SK-N-SH (cell line): ENCODE results near the gene ZFP14. TPM values are rescaled to one million over a fixed set of nuclear protein-coding genes. Genes with fewer than 3 reads are reported as not detected.

Source experiments
- CTCF ChIA-PET: fragments of 300-600, 350-600 bp; formaldehyde crosslinking; extraction: SDS; loops from one replicate; lab custom pipeline; 2021; lab: Yijun Ruan, JAX
- POLR2A ChIA-PET: fragments of 350-600 bp; sonication (Branson Sonifier 250); formaldehyde crosslinking; extraction: SDS; loops from one replicate; lab custom pipeline; 2020; ENCODE audit warnings: antibody characterized with exemption, inconsistent platforms; lab: Yijun Ruan, JAX
- DNase-seq: peaks from one replicate; pipeline ENCODE4 v3.0.0; 2012
- H2AFZ ChIP-seq: fragments of 200-600 bp; sonication (generic); 2 replicates; pipeline ENCODE4 v1.8.1; 2016; ENCODE audit warnings: antibody characterized with exemption, mild to moderate bottlenecking, low read depth
- H3F3A ChIP-seq: fragments of 200-600 bp; sonication (generic); replicated peaks from 2 replicates; pipeline ENCODE3; 2016; ENCODE audit warnings: antibody characterized with exemption, mild to moderate bottlenecking; ENCODE audit not compliant: insufficient read depth
- H3K27ac ChIP-seq, 2 experiments: fragments of 200-500 bp in 1 of 2; fragments of 200-600 bp in 1 of 2; sonication (Bioruptor generic) in 1 of 2; sonication (generic), shearing (Covaris generic) in 1 of 2; 2 replicates each; pipeline versions ENCODE4 v1.5.1 to v1.6.1; 2014 to 2016; ENCODE audit warnings: low read depth in 2 of 2, inconsistent platforms in 1 of 2, low read length in 1 of 2, mild to moderate bottlenecking in 1 of 2, mixed read lengths in 1 of 2
- H3K27me3 ChIP-seq: fragments of 200-600 bp; sonication (generic), shearing (Covaris generic); 2 replicates; pipeline ENCODE4 v1.6.1; 2016; ENCODE audit warnings: mixed run types; ENCODE audit not compliant: insufficient read depth
- H3K36me3 ChIP-seq, 2 experiments: fragments of 200-500 bp in 1 of 2; fragments of 200-600 bp in 1 of 2; sonication (Bioruptor generic) in 1 of 2; sonication (generic) in 1 of 2; replicated peaks in 1 of 2; 2 replicates each; pipeline versions ENCODE3 to v1.5.1; 2014 to 2016; ENCODE audit warnings: low read length in 1 of 2, mild to moderate bottlenecking in 1 of 2; ENCODE audit not compliant: insufficient read depth in 2 of 2, control insufficient read depth in 1 of 2
- H3K4me1 ChIP-seq, 2 experiments: fragments of 200-500 bp in 1 of 2; fragments of 200-600 bp in 1 of 2; sonication (Bioruptor generic) in 1 of 2; sonication (generic), shearing (Covaris generic) in 1 of 2; 2 replicates each; pipeline versions ENCODE4 v1.5.1 to v1.6.1; 2014 to 2016; ENCODE audit warnings: low read depth in 1 of 2, low read length in 1 of 2, mixed run types in 1 of 2; ENCODE audit not compliant: insufficient read depth in 2 of 2, control insufficient read depth in 1 of 2
- H3K4me2 ChIP-seq: fragments of 200-600 bp; sonication (generic), shearing (Covaris generic); 2 replicates; pipeline ENCODE4 v1.6.1; 2017; ENCODE audit warnings: mixed run types
- H3K4me3 ChIP-seq, 2 experiments: fragments of 200-500 bp in 1 of 2; fragments of 200-600 bp in 1 of 2; sonication (Bioruptor generic) in 1 of 2; sonication (generic), shearing (Covaris generic) in 1 of 2; 2 replicates each; pipeline versions ENCODE4 v1.5.1 to v1.8.1; 2014 to 2016; ENCODE audit warnings: low read depth in 2 of 2, inconsistent platforms in 1 of 2, low read length in 1 of 2, mild to moderate bottlenecking in 1 of 2, mixed read lengths in 1 of 2, moderate library complexity in 1 of 2
- H3K79me2 ChIP-seq: fragments of 200-600 bp; sonication (generic); 2 replicates; pipeline ENCODE4 v1.8.1; 2017; ENCODE audit warnings: mild to moderate bottlenecking; ENCODE audit not compliant: insufficient read depth
- H3K9ac ChIP-seq: fragments of 200-600 bp; sonication (generic); 2 replicates; pipeline ENCODE4 v1.6.1; 2017; ENCODE audit warnings: mixed run types
- H3K9me2 ChIP-seq: fragments of 200-600 bp; sonication (generic); 2 replicates; pipeline ENCODE4 v1.6.1; 2017; ENCODE audit warnings: mixed run types
- H3K9me3 ChIP-seq: fragments of 200-600 bp; sonication (generic); 2 replicates; pipeline ENCODE4 v1.6.1; 2017; ENCODE audit warnings: mixed run types, mild to moderate bottlenecking, moderate library complexity
- H4K20me1 ChIP-seq: fragments of 200-600 bp; sonication (generic); 2 replicates; pipeline ENCODE4 v1.6.1; 2017; ENCODE audit warnings: mild to moderate bottlenecking, mixed run types; ENCODE audit not compliant: insufficient read depth
- CHD2 ChIP-seq: fragments of 150-350 bp; IDR thresholded peaks from 2 replicates; pipeline ENCODE4 v1.6.1; 2018; ENCODE audit warnings: low read length; ENCODE audit not compliant: partially characterized antibody
- CTCF ChIP-seq: fragments of 200-600 bp; sonication (generic); IDR thresholded peaks from 2 replicates; pipeline ENCODE4 v1.6.1; 2017; ENCODE audit warnings: antibody characterized with exemption, mild to moderate bottlenecking, moderate library complexity
- ELF1 ChIP-seq: IDR thresholded peaks from 2 replicates; pipeline ENCODE4 v1.4.0; 2012
- GABPA ChIP-seq: IDR thresholded peaks from 2 replicates; pipeline ENCODE4 v1.4.0; 2012; ENCODE audit warnings: low read depth, mild to moderate bottlenecking
- GATA2 ChIP-seq: sonication (generic); formaldehyde crosslinking; IDR thresholded peaks from 2 replicates; pipeline ENCODE4 v1.5.0; 2020; ENCODE audit warnings: mild to moderate bottlenecking, missing genetic modification reagents
- JUND ChIP-seq: IDR thresholded peaks from 2 replicates; pipeline ENCODE4 v1.4.0; 2012
- MXI1 ChIP-seq: IDR thresholded peaks from 2 replicates; pipeline ENCODE4 v1.6.1; 2012; ENCODE audit warnings: mild to moderate bottlenecking, low read depth, low read length, improper control_type of control experiment
- NRF1 ChIP-seq: IDR thresholded peaks from 2 replicates; pipeline ENCODE4 v1.6.1; 2012; ENCODE audit warnings: low read depth, mild to moderate bottlenecking, low read length
- POLR2AphosphoS5 ChIP-seq: IDR thresholded peaks from 2 replicates; pipeline ENCODE4 v1.6.1; 2012; ENCODE audit warnings: low read depth, low read length
- RAD21 ChIP-seq: IDR thresholded peaks from 2 replicates; pipeline ENCODE4 v1.6.1; 2012; ENCODE audit warnings: mild to moderate bottlenecking, low read length
- RCOR1 ChIP-seq: fragments of 150-350 bp; IDR thresholded peaks from 2 replicates; pipeline ENCODE4 v1.6.1; 2017; ENCODE audit warnings: antibody characterized with exemption, low read length
- SIN3A ChIP-seq: IDR thresholded peaks from 2 replicates; pipeline ENCODE4 v1.6.1; 2012; ENCODE audit warnings: low read depth, mild to moderate bottlenecking, low read length, moderate library complexity, borderline replicate concordance
- ZBTB33 ChIP-seq: IDR thresholded peaks from 2 replicates; pipeline ENCODE4 v1.4.0; 2012; ENCODE audit warnings: low read depth, borderline replicate concordance
- WGBS: methylation state at CpG from one replicate; pipeline ENCODE4 v1.1.6; 2017; ENCODE audit warnings: low lambda C conversion rate; 5-methylcytosine and 5-hydroxymethylcytosine counted together
- polyA plus RNA-seq, 3 experiments: library from polyadenylated mRNA; depleted of rRNA; stranded (reverse); fragments of >200 nt; gene quantifications; 2 replicates each; pipeline ENCODE4 v1.2.3, GENCODE V29; 2012

Gene ZFP14
- 1.1 and 2.5 TPM in 2 replicates for polyA plus RNA-seq (2012; rRNA removed)
- 1.5 and 1.7 TPM in 2 replicates for polyA plus RNA-seq (2012; cell fraction: cytosol; rRNA removed)
- 2.9 and 5.0 TPM in 2 replicates for polyA plus RNA-seq (2012; cell fraction: nucleus; rRNA removed)

GRCh38 chr19:36378625-36379509, at the start of gene ZFP14:
Gene ZFP14, minus strand, starts transcription at chr19:36379201. Its CDS starts 11,309 bp downstream, at chr19:36367892.
- Histone ChIP-seq H3K79me2 (peaks cover 17% of the 10 kb centered on the region), H2AFZ (peak within 1 kb of the TSS; percentile 100), H3K4me3 (peak within 1 kb of the TSS; percentile 75 to 84), H3K27me3 (no peaks in the 10 kb centered on the region), H3K4me2 (peak within 1 kb of the TSS; percentile 83), H3F3A (peaks cover 9% of the 10 kb centered on the region), H4K20me1 (no peaks in the 10 kb centered on the region), H3K9me2 (no peaks in the 10 kb centered on the region), H3K36me3 (peaks cover 0 to 5% of the 10 kb centered on the region in 2 experiments), H3K9me3 (no peaks in the 10 kb centered on the region), H3K9ac (peak within 1 kb of the TSS; percentile 76), H3K27ac (peak within 1 kb of the TSS; percentile 71 to 90), H3K4me1 (peaks cover 0 to 4% of the 10 kb centered on the region in 2 experiments; a peak in 2 of 4 replicates)
- ChIA-PET POLR2A (interaction anchor here (0.9 to 2.4 kb wide), 4 partner anchors 110 to 227 kb away, joined by 3 to 9 read pairs (median 4); partner anchors contain the start of genes ZNF260, ZNF529 and ZNF566), CTCF (interaction anchor here (0.6 to 1.5 kb wide), 4 partner anchors 10 to 379 kb away, joined by 3 to 4 read pairs (median 3); no protein-coding TSS in a partner anchor)
- peak; percentile 99 for DNase-seq
- peak; percentile 91 for TF ChIP-seq POLR2AphosphoS5
- peak; percentile 57 for TF ChIP-seq RAD21
- peak; percentile 76 for TF ChIP-seq CHD2
- peak; percentile 88 for TF ChIP-seq NRF1
- TF ChIP-seq GATA2 (CRISPR knock-in tag), result no peak
- peak; percentile 74 for TF ChIP-seq GABPA
- TF ChIP-seq ELF1, result peak; percentile 93
- TF ChIP-seq JUND, result no peak
- TF ChIP-seq ZBTB33, result 0 out of 2 replicates have a peak, but pooled peaks have one; percentile 37
- 0 out of 2 replicates have a peak, but pooled peaks have one; percentile 25 for TF ChIP-seq MXI1
- TF ChIP-seq RCOR1, result 0 out of 2 replicates have a peak, but pooled peaks have one; percentile 4
- peak; percentile 38 for TF ChIP-seq CTCF
- TF ChIP-seq SIN3A, result no peak; the same call in 1 of the 2 replicates
- WGBS, result 6% methylated on average over 51 of the region's 69 CpGs
